Measurements from ENCODE around the gene IL20RA. TPM values are rescaled to one million over a fixed set of nuclear protein-coding genes. Genes with fewer than 3 reads are reported as not detected.

Gene IL20RA
- total and polyA plus RNA-seq, 2 of the 13 experiments (the other 11 are each of a cell fraction or from before 2014, with no cell fraction given): not detected

GRCh38 chr6:136967876-136968752 is 76.7 kb downstream of the IL20RA start (continued):
- 0 out of 2 replicates have a peak, but pooled peaks have one; percentile 38 for TF ChIP-seq ELF1 (CRISPR knock-in tag; IDR thresholded peaks at IDR 0.05)
- TF ChIP-seq MIER2 (CRISPR knock-in tag; IDR thresholded peaks at IDR 0.05): peak; percentile 73
- peak; percentile 60; the same call in 1 of the 2 replicates for TF ChIP-seq MIXL1 (CRISPR knock-in tag; IDR thresholded peaks at IDR 0.05)
- 0 out of 2 replicates have a peak, but pooled peaks have one; percentile 36 for TF ChIP-seq ZNF614 (CRISPR knock-in tag; IDR thresholded peaks at IDR 0.05; ENCODE audit: borderline replicate concordance)
- TF ChIP-seq ERF (CRISPR knock-in tag; IDR thresholded peaks at IDR 0.05): 0 out of 2 replicates have a peak, but pooled peaks have one; percentile 33
- no peak for TF ChIP-seq SNAPC2 (CRISPR knock-in tag; IDR thresholded peaks at IDR 0.05)
- no peak for TF ChIP-seq ZFP90 (CRISPR knock-in tag; IDR thresholded peaks at IDR 0.05; ENCODE audit: borderline replicate concordance)
- peak; percentile 68 for TF ChIP-seq GABPB1 (CRISPR knock-in tag; IDR thresholded peaks at IDR 0.05)
- TF ChIP-seq XRCC5 (optimal IDR thresholded peaks at IDR 0.05; ENCODE audit: low read length): peak; percentile 72
- TF ChIP-seq HMGXB4 (CRISPR knock-in tag; IDR thresholded peaks at IDR 0.05; ENCODE audit: borderline replicate concordance in 1 of 2, low read depth in 1 of 2): 0 out of 4 replicates have a peak, but pooled peaks of 1 of the 2 experiments have one; percentile 36
- no peak for TF ChIP-seq CEBPB (IDR thresholded peaks at IDR 0.05; ENCODE audit: borderline replicate concordance, low read depth, low read length)
- peak; percentile 49; the same call in 1 of the 2 replicates for TF ChIP-seq CBX5 (CRISPR knock-in tag; IDR thresholded peaks at IDR 0.05; ENCODE audit: borderline replicate concordance)
- 0 out of 2 replicates have a peak, but pooled peaks have one; percentile 44 for TF ChIP-seq ZNF205 (CRISPR knock-in tag; IDR thresholded peaks at IDR 0.05)
- TF ChIP-seq HOXA3 (CRISPR knock-in tag; IDR thresholded peaks at IDR 0.05): 0 out of 2 replicates have a peak, but pooled peaks have one; percentile 22
- peak; percentile 86 for TF ChIP-seq SMC3 (IDR thresholded peaks at IDR 0.05; ENCODE audit: low read length)
- peak; percentile 37; the same call in 1 of the 2 replicates for TF ChIP-seq ZNF788 (CRISPR knock-in tag; IDR thresholded peaks at IDR 0.05; ENCODE audit: borderline replicate concordance)
